ENCODE measurements around the gene ZIC2. TPM values are rescaled to one million over a fixed set of nuclear protein-coding genes. Genes with fewer than 3 reads are reported as not detected.

Gene ZIC2
- total RNA-seq, 1 experiment from 2014 or later, result 44.4 TPM

- Histone ChIP-seq H3K36me3 (ENCODE audit: control insufficient read depth in 1 of 2, insufficient read depth in 2 of 2, low read length in 2 of 2) (no peaks in the 10 kb centered on the region), H3K4me2 (ENCODE audit: low read length) (no peak overlapping the region), H3K9me2 (ENCODE audit: insufficient read depth) (no peaks in the 10 kb centered on the region), H3K27me3 (ENCODE audit: insufficient read depth, low read length) (no peaks in the 10 kb centered on the region), H3K79me2 (ENCODE audit: insufficient read depth, low read length) (no peaks in the 10 kb centered on the region), H3K9ac (ENCODE audit: low read length) (no peak overlapping the region), H3K9me3 (ENCODE audit: control insufficient read depth in 1 of 2, insufficient read depth in 1 of 2, low read depth in 1 of 2, low read length in 2 of 2) (no peaks in the 10 kb centered on the region), H3K4me3 (replicated peaks in 1 of 2; ENCODE audit: low read depth in 1 of 2, low read length in 2 of 2) (no peak overlapping the region), H3K27ac (ENCODE audit: low read depth, low read length) (no peak overlapping the region), H4K20me1 (ENCODE audit: insufficient read depth) (no peaks in the 10 kb centered on the region), H2AFZ (ENCODE audit: low read depth, low read length, poor library complexity, severe bottlenecking) (no peak overlapping the region), H3K4me1 (ENCODE audit: control insufficient read depth in 1 of 2, insufficient read depth in 2 of 2, low read length in 2 of 2) (no peaks in the 10 kb centered on the region)
- ATAC-seq (no peak), DNase-seq (ENCODE audit: low read depth, low spot score) (no peak)
- BruUV-seq (replicated peaks), result no TSS peak
- intact Hi-C loops (cut with micrococcal nuclease), result no loop called here
- TF ChIP-seq EGR1 (IDR thresholded peaks at IDR 0.05; ENCODE audit: low read depth) (no peak), ZFX (IDR thresholded peaks at IDR 0.05) (no peak), FOSL1 (IDR thresholded peaks at IDR 0.05; ENCODE audit: low read depth) (no peak), ATF3 (IDR thresholded peaks at IDR 0.05) (no peak), ELF1 (IDR thresholded peaks at IDR 0.05; ENCODE audit: borderline replicate concordance, low read depth) (no peak), SRF (IDR thresholded peaks at IDR 0.05; ENCODE audit: low read depth) (no peak), SIN3A (IDR thresholded peaks at IDR 0.05; ENCODE audit: low read depth) (no peak), CBX3 (IDR thresholded peaks at IDR 0.05; ENCODE audit: low read depth) (no peak), REST (IDR thresholded peaks at IDR 0.05; ENCODE audit: low read depth) (no peak), RAD21 (IDR thresholded peaks at IDR 0.05; ENCODE audit: low read depth) (no peak), CEBPB (IDR thresholded peaks at IDR 0.05; ENCODE audit: low read depth) (no peak)
- ChIA-PET RAD21 (ENCODE audit: low non-redundant PET in 1 of 2, low total read pairs in 2 of 2, uncharacterized antibody in 2 of 2, unreplicated experiment in 2 of 2) (no interaction called here), CTCF (no interaction called here), POLR2A (no interaction called here)
These were observed 48.7 kb upstream of the ZIC2 start for GRCh38 chr13:99932912-99933311.

Data from HCT116 (cell line).